ENCODE measurements around the gene INHBE.

GRCh38 chr12:57441846-57442427 lies 13.2 kb upstream of the INHBE start:
- no peak for TF ChIP-seq CTCF (IDR thresholded peaks at IDR 0.05)
- TF ChIP-seq POLR2A (IDR thresholded peaks at IDR 0.05; ENCODE audit: low read depth): no peak
- TF ChIP-seq POLR2AphosphoS5 (IDR thresholded peaks at IDR 0.05): no peak

Measured in esophagus muscularis mucosa (tissue), 3 donors.